ENCODE measurements around the gene IQGAP3.

IQGAP3 gene

GRCh38 chr1:156525856-156526489 lies 46.4 kb downstream of the IQGAP3 start:
- Histone ChIP-seq H3K4me3 (ENCODE audit: low read length) (no peak overlapping the region), H2AFZ (ENCODE audit: low read depth, low read length) (no peak overlapping the region), H3K27ac (ENCODE audit: low read length) (no peak overlapping the region), H3K36me3 (replicated peaks; ENCODE audit: low read depth, low read length) (no peaks in the 10 kb centered on the region), H3K4me1 (ENCODE audit: low read length) (peaks cover 15% of the 10 kb centered on the region), H3K9ac (ENCODE audit: low read length) (no peak overlapping the region), H3K9me3 (ENCODE audit: insufficient read depth, low read length) (no peaks in the 10 kb centered on the region), H3K79me2 (ENCODE audit: low read length) (no peaks in the 10 kb centered on the region), H4K20me1 (ENCODE audit: insufficient read depth, low read length) (no peaks in the 10 kb centered on the region), H3K27me3 (ENCODE audit: low read depth, low read length) (no peaks in the 10 kb centered on the region), H3K4me2 (ENCODE audit: low read length) (no peak overlapping the region)
- TF ChIP-seq CTCF (IDR thresholded peaks at IDR 0.05; ENCODE audit: low read depth, low read length) (no peak), EZH2phosphoT487 (IDR thresholded peaks at IDR 0.05; ENCODE audit: low read depth) (no peak)

GRCh38 chr1:156525071-156525501 lies 47.3 kb downstream of the IQGAP3 start:
- Histone ChIP-seq H3K36me3 (replicated peaks; ENCODE audit: low read depth, low read length) (no peaks in the 10 kb centered on the region), H4K20me1 (ENCODE audit: insufficient read depth, low read length) (no peaks in the 10 kb centered on the region), H2AFZ (ENCODE audit: low read depth, low read length) (peak overlapping the region; percentile 29; the same call in 1 of the 2 replicates), H3K4me1 (ENCODE audit: low read length) (peaks cover 15% of the 10 kb centered on the region), H3K4me2 (ENCODE audit: low read length) (peak overlapping the region; percentile 57), H3K9ac (ENCODE audit: low read length) (0 out of 2 replicates have a peak overlapping the region, but pooled peaks have one; percentile 9), H3K27me3 (ENCODE audit: low read depth, low read length) (no peaks in the 10 kb centered on the region), H3K9me3 (ENCODE audit: insufficient read depth, low read length) (no peaks in the 10 kb centered on the region), H3K4me3 (ENCODE audit: low read length) (peak overlapping the region; percentile 28), H3K79me2 (ENCODE audit: low read length) (no peaks in the 10 kb centered on the region), H3K27ac (ENCODE audit: low read length) (no peak overlapping the region)
- no peak for TF ChIP-seq CTCF (IDR thresholded peaks at IDR 0.05; ENCODE audit: low read depth, low read length)
- TF ChIP-seq EZH2phosphoT487 (IDR thresholded peaks at IDR 0.05; ENCODE audit: low read depth) = no peak

GRCh38 chr1:156524481-156524869 lies 47.9 kb downstream of the IQGAP3 start:
- TF ChIP-seq EZH2phosphoT487 (IDR thresholded peaks at IDR 0.05; ENCODE audit: low read depth) (no peak), CTCF (IDR thresholded peaks at IDR 0.05; ENCODE audit: low read depth, low read length) (no peak)
- Histone ChIP-seq H3K79me2 (ENCODE audit: low read length) (no peaks in the 10 kb centered on the region), H3K4me2 (ENCODE audit: low read length) (peak overlapping the region; percentile 57), H3K9me3 (ENCODE audit: insufficient read depth, low read length) (no peaks in the 10 kb centered on the region), H4K20me1 (ENCODE audit: insufficient read depth, low read length) (no peaks in the 10 kb centered on the region), H3K4me1 (ENCODE audit: low read length) (peaks cover 15% of the 10 kb centered on the region), H3K36me3 (replicated peaks; ENCODE audit: low read depth, low read length) (no peaks in the 10 kb centered on the region), H3K4me3 (ENCODE audit: low read length) (peak overlapping the region; percentile 28; the same call in 1 of the 2 replicates), H3K27me3 (ENCODE audit: low read depth, low read length) (no peaks in the 10 kb centered on the region), H2AFZ (ENCODE audit: low read depth, low read length) (peak overlapping the region; percentile 29; the same call in 1 of the 2 replicates), H3K9ac (ENCODE audit: low read length) (no peak overlapping the region), H3K27ac (ENCODE audit: low read length) (no peak overlapping the region)

- Histone ChIP-seq H3K79me2 (ENCODE audit: low read length) (no peaks in the 10 kb centered on the region), H3K4me1 (ENCODE audit: low read length) (peaks cover 15% of the 10 kb centered on the region), H2AFZ (ENCODE audit: low read depth, low read length) (no peak overlapping the region), H3K4me3 (ENCODE audit: low read length) (no peak overlapping the region), H4K20me1 (ENCODE audit: insufficient read depth, low read length) (no peaks in the 10 kb centered on the region), H3K27me3 (ENCODE audit: low read depth, low read length) (no peaks in the 10 kb centered on the region), H3K4me2 (ENCODE audit: low read length) (no peak overlapping the region), H3K9me3 (ENCODE audit: insufficient read depth, low read length) (no peaks in the 10 kb centered on the region), H3K36me3 (replicated peaks; ENCODE audit: low read depth, low read length) (no peaks in the 10 kb centered on the region), H3K27ac (ENCODE audit: low read length) (no peak overlapping the region), H3K9ac (ENCODE audit: low read length) (no peak overlapping the region)
- TF ChIP-seq EZH2phosphoT487 (IDR thresholded peaks at IDR 0.05; ENCODE audit: low read depth) (no peak), CTCF (IDR thresholded peaks at IDR 0.05; ENCODE audit: low read depth, low read length) (no peak)
These were observed 48.4 kb downstream of the IQGAP3 start for GRCh38 chr1:156523801-156524480.
